Stomach smooth muscle (tissue), 2 donors: Measurements from ENCODE around the gene RPL41.
"Not testable (repeated sequence)": the region's sequence is repeated elsewhere in the genome, so short reads cannot be mapped to it uniquely, and the experiment has no call there.

Experiments
- H3K27ac ChIP-seq: one replicate; pipeline ENCODE4 v1.7.0; 2013; ENCODE audit warnings: mild to moderate bottlenecking, low read length, inconsistent platforms
- H3K27me3 ChIP-seq, 2 donors: one replicate each; pipeline ENCODE4 v1.7.0; 2013; ENCODE audit warnings: low read length in 2 of 2; ENCODE audit not compliant: insufficient read depth in 2 of 2, control insufficient read depth in 1 of 2
- H3K36me3 ChIP-seq, 2 donors: one replicate each; pipeline ENCODE4 v1.7.0; 2013; ENCODE audit warnings: low read length in 2 of 2; ENCODE audit not compliant: control insufficient read depth in 2 of 2, insufficient read depth in 2 of 2
- H3K4me1 ChIP-seq: one replicate; pipeline ENCODE4 v1.7.0; 2013; ENCODE audit warnings: low read length; ENCODE audit not compliant: control insufficient read depth, insufficient read depth
- H3K4me3 ChIP-seq, 2 donors: one replicate each; pipeline ENCODE4 v1.7.0; 2013; ENCODE audit warnings: low read length in 2 of 2
- H3K9ac ChIP-seq, 2 donors: one replicate each; pipeline ENCODE4 v1.7.0; 2013; ENCODE audit warnings: low read length in 2 of 2, mild to moderate bottlenecking in 1 of 2
- H3K9me3 ChIP-seq, 2 donors: one replicate each; pipeline ENCODE4 v1.7.0; 2013; ENCODE audit warnings: low read length in 2 of 2; ENCODE audit not compliant: control insufficient read depth in 2 of 2
- donor health status: healthy.
- donor health status: Pancreatic carcinoma.

Gene RPL41

GRCh38 chr12:56155256-56155845 lies 38.9 kb downstream of the RPL41 start:
- Histone ChIP-seq H3K4me1 (peaks cover 40% of the 10 kb centered on the region), H3K9ac (no peak overlapping the region), H3K4me3 (no peak overlapping the region)

GRCh38 chr12:56156464-56157200 lies 40.2 kb downstream of the RPL41 start:
- peak overlapping the region; percentile 79 for H3K27ac ChIP-seq
- H3K9ac ChIP-seq, result peak overlapping the region; percentile 71
- not testable (repeated sequence) for H3K9me3 ChIP-seq, H3K27me3 ChIP-seq
- H3K36me3 ChIP-seq, result peaks cover 24 to 25% of the 10 kb centered on the region in 2 donors
- H3K4me3 ChIP-seq, result peak overlapping the region; percentile 83 to 99
- peaks cover 50% of the 10 kb centered on the region for H3K4me1 ChIP-seq

More at GRCh38 chr12:56155256-56155845, 38.9 kb downstream of the RPL41 start:
- Histone ChIP-seq H3K27ac (no peak overlapping the region), H3K27me3 (no peaks in the 10 kb centered on the region), H3K36me3 (peaks cover 11 to 12% of the 10 kb centered on the region in 2 donors), H3K9me3 (no peaks in the 10 kb centered on the region)

- Histone ChIP-seq H3K9ac (peak overlapping the region; percentile 71), H3K27ac (peak overlapping the region; percentile 79), H3K4me1 (peaks cover 54% of the 10 kb centered on the region), H3K9me3 (no peaks in the 10 kb centered on the region), H3K27me3 (no peaks in the 10 kb centered on the region), H3K4me3 (peak overlapping the region; percentile 83 to 99), H3K36me3 (peaks cover 29 to 33% of the 10 kb centered on the region in 2 donors)
Observed at GRCh38 chr12:56157201-56158028, 41.0 kb downstream of the RPL41 start.

- H3K27me3 ChIP-seq, result no peaks in the 10 kb centered on the region
- H3K9ac ChIP-seq, result peak within 1 kb of the TSS; percentile 100
- H3K4me3 ChIP-seq, result peak within 1 kb of the TSS; percentile 99
- H3K4me1 ChIP-seq, result peaks cover 55% of the 10 kb centered on the region
- H3K36me3 ChIP-seq, result peaks cover 36% of the 10 kb centered on the region in 2 donors
- no peaks in the 10 kb centered on the region for H3K9me3 ChIP-seq
- peak within 1 kb of the TSS; percentile 100 for H3K27ac ChIP-seq
Observed at GRCh38 chr12:56158029-56158925, 41.8 kb downstream of the RPL41 start, which contains the start of gene MYL6. Gene MYL6, plus strand, starts transcription at chr12:56158359. Its CDS starts 43 bp downstream, at chr12:56158402.

DNA sequence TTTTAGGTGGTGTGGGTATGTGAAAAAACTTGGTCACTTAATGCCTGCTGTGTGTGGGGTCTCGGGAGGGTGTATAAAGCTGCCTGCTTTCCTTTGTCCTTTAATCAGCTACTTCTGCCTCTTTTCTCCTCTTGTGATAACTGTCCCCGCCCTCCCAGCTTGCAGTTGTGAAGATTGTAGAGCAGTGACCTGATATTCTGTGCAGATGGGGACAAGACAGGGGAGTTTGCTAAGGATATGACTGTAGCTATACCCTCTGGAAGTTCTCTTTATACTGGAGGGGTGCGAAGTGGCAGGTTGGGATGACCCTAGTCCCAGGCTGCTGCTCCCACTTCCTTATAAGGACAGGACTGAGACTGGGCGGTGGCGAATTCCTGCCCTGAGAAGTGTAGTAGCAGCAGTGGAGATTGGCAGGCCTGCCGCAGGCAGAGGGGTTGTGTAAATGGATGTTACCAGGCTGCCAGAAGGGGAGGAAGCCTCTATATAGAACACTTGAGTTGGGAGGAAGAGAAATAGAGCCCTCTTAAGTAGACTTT lies 42.6 kb downstream of the RPL41 start:
- Histone ChIP-seq H3K36me3 (peaks cover 36 to 37% of the 10 kb centered on the region in 2 donors), H3K9ac (peak overlapping the region; percentile 100), H3K4me3 (peak overlapping the region; percentile 99), H3K27ac (peak overlapping the region; percentile 100), H3K27me3 (no peaks in the 10 kb centered on the region), H3K4me1 (peaks cover 53% of the 10 kb centered on the region), H3K9me3 (no peaks in the 10 kb centered on the region)

- Histone ChIP-seq H3K36me3 (peaks cover 36 to 42% of the 10 kb centered on the region in 2 donors), H3K9me3 (no peaks in the 10 kb centered on the region), H3K4me3 (peak overlapping the region; percentile 99), H3K27ac (peak overlapping the region; percentile 100), H3K27me3 (no peaks in the 10 kb centered on the region), H3K4me1 (peaks cover 53% of the 10 kb centered on the region), H3K9ac (peak overlapping the region; percentile 100)
Observed at GRCh38 chr12:56159482-56160192, 43.2 kb downstream of the RPL41 start.

DNA sequence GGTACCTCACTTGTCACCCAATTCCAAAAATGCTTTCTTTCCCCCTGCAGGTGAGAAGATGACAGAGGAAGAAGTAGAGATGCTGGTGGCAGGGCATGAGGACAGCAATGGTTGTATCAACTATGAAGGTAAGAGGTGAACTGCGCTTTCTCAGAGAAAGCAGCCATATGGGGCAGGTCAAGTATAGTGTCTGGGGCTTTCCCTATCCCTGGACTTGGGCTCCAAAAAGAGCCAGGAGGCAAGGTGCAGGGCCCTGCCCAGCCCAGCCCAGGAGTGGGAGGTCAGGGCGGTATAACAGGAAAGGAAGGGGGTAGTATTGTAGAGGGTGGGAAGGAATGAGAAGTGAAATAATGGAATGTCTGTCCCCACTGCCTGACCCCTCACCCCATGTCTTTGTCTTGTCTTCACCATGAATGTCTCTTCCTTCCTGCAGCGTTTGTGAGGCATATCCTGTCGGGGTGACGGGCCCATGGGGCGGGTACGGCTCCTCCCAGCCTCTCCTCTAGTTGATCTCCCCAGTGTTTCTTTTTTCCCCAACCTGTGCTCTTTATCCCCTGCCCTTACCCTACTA lies 43.8 kb downstream of the RPL41 start:
- H3K36me3 ChIP-seq, result peaks cover 38 to 46% of the 10 kb centered on the region in 2 donors

GRCh38 chr12:56160894-56161689 lies 44.7 kb downstream of the RPL41 start:
- peak overlapping the region; percentile 99 for H3K4me3 ChIP-seq
- peaks cover 57% of the 10 kb centered on the region for H3K4me1 ChIP-seq
- no peaks in the 10 kb centered on the region for H3K9me3 ChIP-seq
- H3K27me3 ChIP-seq, result no peaks in the 10 kb centered on the region
- peak overlapping the region; percentile 100 for H3K9ac ChIP-seq
- peak overlapping the region; percentile 100 for H3K27ac ChIP-seq
- peaks cover 38 to 46% of the 10 kb centered on the region in 2 donors for H3K36me3 ChIP-seq

More for the DNA sequence above, 43.8 kb downstream of the RPL41 start:
- H3K4me1 ChIP-seq, result peaks cover 54% of the 10 kb centered on the region
- peak overlapping the region; percentile 100 for H3K9ac ChIP-seq
- H3K27ac ChIP-seq, result peak overlapping the region; percentile 100
- peak overlapping the region; percentile 99 for H3K4me3 ChIP-seq
- H3K9me3 ChIP-seq, result no peaks in the 10 kb centered on the region
- H3K27me3 ChIP-seq, result no peaks in the 10 kb centered on the region
